Neural progenitor cell (in vitro differentiated cells): Measurements from ENCODE around the gene PLA2G5. TPM values are rescaled to one million over a fixed set of nuclear protein-coding genes. Genes with fewer than 3 reads are reported as not detected.

Source experiments
- DNase-seq: peaks from one replicate; pipeline ENCODE4 v3.0.0-alpha.2; 2016; ENCODE audit warnings: low spot score
- H2AFZ ChIP-seq: fragments of 200-600 bp; sonication (generic); replicated peaks from 2 replicates; pipeline ENCODE4 v1.6.1; 2016; ENCODE audit warnings: antibody characterized with exemption
- H3F3A ChIP-seq: fragments of 200-600 bp; sonication (generic); 2 replicates; pipeline ENCODE4 v1.6.1; 2016; ENCODE audit warnings: antibody characterized with exemption, low read depth
- H3K27ac ChIP-seq: fragments of 200-600 bp; sonication (generic); 2 replicates; pipeline ENCODE4 v1.5.1; 2016; ENCODE audit warnings: mild to moderate bottlenecking
- H3K27me3 ChIP-seq: fragments of 200-600 bp; sonication (generic); 2 replicates; pipeline ENCODE4 v1.6.1; 2016; ENCODE audit warnings: mild to moderate bottlenecking, moderate library complexity
- H3K36me3 ChIP-seq: fragments of 200-600 bp; sonication (generic); 2 replicates; pipeline ENCODE4 v1.5.1; 2016
- H3K4me1 ChIP-seq: fragments of 200-600 bp; sonication (generic); 2 replicates; pipeline ENCODE4 v1.6.1; 2016; ENCODE audit warnings: mixed run types
- H3K4me2 ChIP-seq: fragments of 200-600 bp; sonication (generic); 2 replicates; pipeline ENCODE4 v1.6.1; 2016
- H3K4me3 ChIP-seq: fragments of 200-600 bp; sonication (generic); 2 replicates; pipeline ENCODE4 v1.5.1; 2016
- H3K79me2 ChIP-seq: fragments of 200-600 bp; sonication (generic); 2 replicates; pipeline ENCODE4 v1.6.1; 2016; ENCODE audit warnings: low read depth
- H3K9ac ChIP-seq: fragments of 200-600 bp; sonication (generic); 2 replicates; pipeline ENCODE4 v1.6.1; 2016
- H3K9me3 ChIP-seq: fragments of 200-600 bp; sonication (generic); 2 replicates; pipeline ENCODE4 v1.5.1; 2016; ENCODE audit warnings: low read depth
- H4K20me1 ChIP-seq: fragments of 200-600 bp; sonication (generic); 2 replicates; pipeline ENCODE4 v1.6.1; 2016; ENCODE audit warnings: low read depth
- H3K27ac Mint-ChIP-seq: 3 replicates; pipeline ENCODE4 v1.8.0; 2021; ENCODE audit warnings: mixed read lengths
- H3K27me3 Mint-ChIP-seq: 2 replicates; pipeline ENCODE4 v1.8.0; 2022; ENCODE audit warnings: low read depth, mild to moderate bottlenecking, inconsistent platforms, moderate library complexity, mixed read lengths; ENCODE audit not compliant: insufficient read depth
- H3K36me3 Mint-ChIP-seq: 3 replicates; pipeline ENCODE4 v1.8.0; 2021; ENCODE audit warnings: mixed read lengths
- H3K4me1 Mint-ChIP-seq: 3 replicates; pipeline ENCODE4 v1.8.0; 2021; ENCODE audit warnings: mixed read lengths
- H3K4me3 Mint-ChIP-seq: 3 replicates; pipeline ENCODE4 v1.8.0; 2021; ENCODE audit warnings: mild to moderate bottlenecking, moderate library complexity, mixed read lengths
- H3K9me3 Mint-ChIP-seq: 3 replicates; pipeline ENCODE4 v1.8.0; 2020; ENCODE audit warnings: mixed read lengths
- EZH2 ChIP-seq: fragments of 200-600 bp; sonication (generic); IDR thresholded peaks from 2 replicates; pipeline ENCODE4 v1.6.1; 2017; ENCODE audit warnings: antibody characterized with exemption, mild to moderate bottlenecking, moderate library complexity
- EZH2phosphoT487 ChIP-seq: fragments of 200-600 bp; sonication (generic); IDR thresholded peaks from 2 replicates; pipeline ENCODE4 v1.6.1; 2017; ENCODE audit warnings: antibody characterized with exemption
- total RNA-seq: library from RNA; depleted of rRNA; stranded (reverse); fragments of >200 nt; gene quantifications from 2 replicates; pipeline ENCODE4 v1.2.3, GENCODE V29; 2015; ENCODE audit warnings: low replicate concordance
- TF ChIP-seq, protein P1 (sequence below): fragments of 200-600 bp; sonication (generic); IDR thresholded peaks from 2 replicates; pipeline ENCODE4 v1.5.1; 2017; ENCODE audit warnings: antibody characterized with exemption, mild to moderate bottlenecking

Gene PLA2G5
- total RNA-seq, 1 donor from 2014 or later = not detected

DNA sequence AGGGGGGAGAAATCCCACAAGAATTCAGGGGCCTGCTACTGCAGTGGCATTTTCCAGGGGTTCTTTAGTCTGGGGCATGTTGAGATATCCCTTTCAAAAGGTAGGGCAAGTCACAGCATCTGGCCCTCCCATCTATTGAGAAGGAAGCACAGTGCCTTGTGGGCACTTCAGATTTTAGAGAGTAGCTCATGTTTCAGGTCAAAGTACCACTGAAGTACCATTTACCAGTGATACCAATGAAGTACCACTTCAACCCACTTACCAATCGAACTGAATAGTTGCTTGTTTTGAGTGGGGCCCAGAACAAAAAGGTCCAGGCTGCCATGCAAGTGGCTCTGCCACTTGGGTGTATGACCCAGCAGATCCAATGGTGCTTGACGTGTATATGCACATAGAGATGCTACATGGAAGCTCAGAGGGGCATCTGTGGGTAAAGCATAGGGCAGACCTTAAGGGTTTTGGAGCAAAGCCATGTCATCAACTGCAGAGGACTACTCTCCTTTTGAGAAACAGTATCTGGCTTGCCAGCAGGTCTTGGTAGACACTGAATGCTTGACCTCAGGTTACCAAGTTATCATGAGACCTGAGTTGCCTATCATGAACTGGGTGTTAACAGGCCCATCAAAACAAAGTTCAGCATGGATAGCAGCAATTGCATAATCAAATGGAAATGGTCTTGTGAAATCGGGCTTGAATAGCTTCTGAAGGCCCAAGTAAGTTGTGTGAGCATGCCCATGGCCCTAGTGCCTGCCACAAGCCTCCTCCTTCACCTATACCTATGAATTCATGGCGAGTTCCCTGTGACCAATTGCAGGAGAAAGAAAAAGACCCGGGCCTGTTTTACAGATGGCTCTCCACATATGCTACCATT is 25.8 kb downstream of the PLA2G5 start:
- no peaks in the 10 kb centered on the region for H3K36me3 ChIP-seq
- H3K27ac ChIP-seq = no peak overlapping the region
- no peaks in the 10 kb centered on the region for H3K36me3 Mint-ChIP-seq
- peaks cover 16% of the 10 kb centered on the region for H3K9me3 Mint-ChIP-seq
- TF ChIP-seq, protein P1, sequence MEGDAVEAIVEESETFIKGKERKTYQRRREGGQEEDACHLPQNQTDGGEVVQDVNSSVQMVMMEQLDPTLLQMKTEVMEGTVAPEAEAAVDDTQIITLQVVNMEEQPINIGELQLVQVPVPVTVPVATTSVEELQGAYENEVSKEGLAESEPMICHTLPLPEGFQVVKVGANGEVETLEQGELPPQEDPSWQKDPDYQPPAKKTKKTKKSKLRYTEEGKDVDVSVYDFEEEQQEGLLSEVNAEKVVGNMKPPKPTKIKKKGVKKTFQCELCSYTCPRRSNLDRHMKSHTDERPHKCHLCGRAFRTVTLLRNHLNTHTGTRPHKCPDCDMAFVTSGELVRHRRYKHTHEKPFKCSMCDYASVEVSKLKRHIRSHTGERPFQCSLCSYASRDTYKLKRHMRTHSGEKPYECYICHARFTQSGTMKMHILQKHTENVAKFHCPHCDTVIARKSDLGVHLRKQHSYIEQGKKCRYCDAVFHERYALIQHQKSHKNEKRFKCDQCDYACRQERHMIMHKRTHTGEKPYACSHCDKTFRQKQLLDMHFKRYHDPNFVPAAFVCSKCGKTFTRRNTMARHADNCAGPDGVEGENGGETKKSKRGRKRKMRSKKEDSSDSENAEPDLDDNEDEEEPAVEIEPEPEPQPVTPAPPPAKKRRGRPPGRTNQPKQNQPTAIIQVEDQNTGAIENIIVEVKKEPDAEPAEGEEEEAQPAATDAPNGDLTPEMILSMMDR = no peak
- TF ChIP-seq EZH2 (no peak), EZH2phosphoT487 (no peak)
- H4K20me1 ChIP-seq = no peaks in the 10 kb centered on the region
- H3F3A ChIP-seq = no peaks in the 10 kb centered on the region
- peaks cover 2% of the 10 kb centered on the region for H3K27me3 Mint-ChIP-seq
- no peak overlapping the region for H3K27ac Mint-ChIP-seq
- H3K27me3 ChIP-seq = no peaks in the 10 kb centered on the region
- no peak overlapping the region for H3K4me2 ChIP-seq
- no peak overlapping the region for H3K9ac ChIP-seq
- no peak overlapping the region for H3K4me3 Mint-ChIP-seq
- no peaks in the 10 kb centered on the region for H3K9me3 ChIP-seq
- no peaks in the 10 kb centered on the region for H3K4me1 Mint-ChIP-seq
- no peaks in the 10 kb centered on the region for H3K4me1 ChIP-seq
- H3K4me3 ChIP-seq = no peak overlapping the region
- no peak for DNase-seq
- no peak overlapping the region for H2AFZ ChIP-seq
- H3K79me2 ChIP-seq = no peaks in the 10 kb centered on the region

DNA sequence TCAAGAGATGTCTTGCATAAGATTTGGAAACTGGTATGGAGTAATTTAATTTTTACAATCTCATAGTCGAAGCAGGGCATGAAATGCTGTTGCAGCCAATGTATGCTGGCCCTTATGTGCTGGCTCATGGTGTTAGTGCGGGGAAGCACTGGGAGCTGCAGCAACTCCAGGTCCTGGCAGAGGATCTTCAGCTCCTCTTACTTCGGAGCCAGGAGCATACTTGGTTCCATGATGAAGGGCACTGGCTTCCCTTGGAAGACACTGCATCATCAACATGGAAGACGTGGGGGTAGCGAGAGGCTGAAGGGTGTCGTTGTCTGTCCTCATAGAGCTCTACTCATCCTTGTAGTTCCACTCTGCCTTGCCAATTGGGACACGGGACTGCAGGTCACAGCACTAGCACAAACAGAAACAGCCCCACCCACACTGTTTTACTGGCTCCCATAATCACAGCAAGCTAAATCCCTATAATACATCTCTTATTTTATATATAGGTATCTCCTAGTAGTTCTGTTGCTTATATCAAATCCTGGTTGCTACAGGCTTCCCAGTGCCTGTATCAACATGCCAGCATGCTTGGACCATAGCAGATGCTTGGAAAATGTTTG is 26.9 kb downstream of the PLA2G5 start:
- no peak for DNase-seq
- Mint-ChIP-seq H3K9me3 (peaks cover 16% of the 10 kb centered on the region), H3K4me3 (no peak overlapping the region), H3K4me1 (no peaks in the 10 kb centered on the region), H3K36me3 (no peaks in the 10 kb centered on the region), H3K27ac (no peak overlapping the region), H3K27me3 (peaks cover 4% of the 10 kb centered on the region)
- no peaks in the 10 kb centered on the region for H3K79me2 ChIP-seq
- no peak overlapping the region for H3K4me2 ChIP-seq
- H4K20me1 ChIP-seq = no peaks in the 10 kb centered on the region
- H3K36me3 ChIP-seq = no peaks in the 10 kb centered on the region
- no peaks in the 10 kb centered on the region for H3K9me3 ChIP-seq
- H3F3A ChIP-seq = no peaks in the 10 kb centered on the region
- H3K27me3 ChIP-seq = no peaks in the 10 kb centered on the region
- TF ChIP-seq, protein P1 = no peak
- TF ChIP-seq EZH2phosphoT487 (no peak), EZH2 (no peak)
- no peak overlapping the region for H3K4me3 ChIP-seq
- no peak overlapping the region for H3K27ac ChIP-seq
- no peaks in the 10 kb centered on the region for H3K4me1 ChIP-seq
- no peak overlapping the region for H2AFZ ChIP-seq
- no peak overlapping the region for H3K9ac ChIP-seq

DNA sequence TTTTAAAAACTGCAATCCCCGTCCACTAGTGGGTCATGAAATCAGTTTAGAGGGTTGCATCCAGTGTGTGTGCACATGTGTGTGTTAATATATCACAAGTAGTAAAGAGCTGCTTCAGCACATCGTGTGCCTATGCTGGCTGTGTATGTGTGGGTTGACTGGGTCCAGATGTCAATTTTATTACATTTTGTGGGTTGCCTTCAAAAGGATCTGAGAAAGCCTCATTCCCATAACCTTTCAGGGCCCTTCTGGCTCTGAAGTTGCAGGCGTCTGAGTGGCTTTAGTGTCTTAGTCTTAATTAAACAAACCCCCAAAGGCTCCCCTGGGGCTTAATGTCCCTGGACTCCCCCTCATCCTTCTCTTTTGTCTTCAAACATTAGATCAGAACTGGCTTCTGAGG is 29.5 kb downstream of the PLA2G5 start:
- H3K36me3 ChIP-seq = no peaks in the 10 kb centered on the region
- H3K27me3 ChIP-seq = no peaks in the 10 kb centered on the region
- H3K9me3 Mint-ChIP-seq = peaks cover 16% of the 10 kb centered on the region
- H3K79me2 ChIP-seq = no peaks in the 10 kb centered on the region
- no peaks in the 10 kb centered on the region for H3K4me1 Mint-ChIP-seq
- H3K36me3 Mint-ChIP-seq = no peaks in the 10 kb centered on the region
- no peaks in the 10 kb centered on the region for H3F3A ChIP-seq
- no peak overlapping the region for H3K9ac ChIP-seq
- no peak overlapping the region for H3K27ac ChIP-seq
- no peak overlapping the region for H3K4me3 ChIP-seq
- H3K27me3 Mint-ChIP-seq = peaks cover 7% of the 10 kb centered on the region
- DNase-seq = no peak
- no peaks in the 10 kb centered on the region for H3K4me1 ChIP-seq
- no peak overlapping the region for H2AFZ ChIP-seq
- no peaks in the 10 kb centered on the region for H3K9me3 ChIP-seq
- TF ChIP-seq EZH2 = no peak
- no peak for TF ChIP-seq EZH2phosphoT487
- TF ChIP-seq, protein P1 = no peak
- no peaks in the 10 kb centered on the region for H4K20me1 ChIP-seq
- H3K4me2 ChIP-seq = no peak overlapping the region
- no peak overlapping the region for H3K4me3 Mint-ChIP-seq
- no peak overlapping the region for H3K27ac Mint-ChIP-seq
